NCI-H1105 treated with DMSO at 0.1 percent for 48 hours (cell line): ENCODE measurements around the gene TULP3.
"Not testable (repeated sequence)": the region's sequence is repeated elsewhere in the genome, so short reads cannot be mapped to it uniquely, and the experiment has no call there.

ENCODE experiments used
- DNase-seq: peaks from one replicate; lab custom pipeline; 2025; lab: John Stamatoyannopoulos, UW

Gene TULP3

GRCh38 chr12:2890388-2891239, at the start of gene TULP3:
Gene TULP3 (plus strand): TSS chr12:2890891. CDS start chr12:2890948, 57 bp downstream.
- DNase-seq = peak; percentile 98

DNA sequence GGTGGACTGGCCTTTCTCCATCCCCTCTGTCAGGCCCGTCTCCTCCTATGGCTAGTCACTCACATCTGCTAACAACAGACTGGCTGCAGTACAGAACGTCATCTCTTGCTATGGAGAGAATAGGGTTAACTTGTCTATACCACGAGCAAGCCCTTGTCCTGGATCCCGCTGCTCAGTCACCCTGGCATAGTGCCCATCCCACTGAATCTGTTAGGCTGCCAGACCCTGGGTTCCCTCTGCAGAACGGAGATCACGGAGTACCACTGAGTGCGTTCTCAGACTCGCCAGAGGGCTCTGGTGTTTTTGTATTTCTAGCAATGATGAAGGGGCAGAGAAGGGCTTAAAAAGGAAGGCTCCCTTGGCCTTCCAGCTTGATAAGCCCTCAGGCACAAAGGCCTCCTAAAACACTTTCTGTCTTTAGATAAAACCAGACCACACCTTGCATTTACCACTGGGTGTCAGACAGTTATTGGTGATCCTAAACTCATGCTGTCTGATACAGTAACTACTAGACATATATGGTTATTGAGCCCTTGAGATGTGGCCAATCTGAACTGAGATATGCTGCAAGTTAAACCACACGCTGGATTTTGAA, 49.5 kb upstream of the TULP3 start:
- no peak for DNase-seq

DNA sequence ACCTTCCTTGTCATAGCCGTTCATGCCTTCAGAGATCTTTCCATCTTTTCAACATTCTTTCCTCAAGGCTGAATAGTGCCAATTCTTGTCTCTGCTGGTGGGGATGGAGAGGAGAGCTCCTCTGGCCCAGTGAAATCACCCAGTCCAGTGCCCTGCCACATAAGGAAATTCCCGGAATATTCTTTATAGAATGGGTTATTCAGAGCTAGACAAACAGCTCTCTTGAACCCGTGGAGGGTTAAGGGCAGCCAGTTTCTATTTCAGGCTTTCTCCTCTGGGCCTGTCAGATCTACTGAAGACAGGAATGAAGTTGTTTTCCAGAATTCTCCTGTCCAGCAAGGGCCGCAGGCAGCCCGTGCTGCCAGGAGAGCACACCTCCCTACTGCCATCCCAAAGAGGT, 47.7 kb upstream of the TULP3 start:
- DNase-seq = no peak

GRCh38 chr12:2844786-2845185, 45.9 kb upstream of the TULP3 start:
- no peak for DNase-seq

DNA sequence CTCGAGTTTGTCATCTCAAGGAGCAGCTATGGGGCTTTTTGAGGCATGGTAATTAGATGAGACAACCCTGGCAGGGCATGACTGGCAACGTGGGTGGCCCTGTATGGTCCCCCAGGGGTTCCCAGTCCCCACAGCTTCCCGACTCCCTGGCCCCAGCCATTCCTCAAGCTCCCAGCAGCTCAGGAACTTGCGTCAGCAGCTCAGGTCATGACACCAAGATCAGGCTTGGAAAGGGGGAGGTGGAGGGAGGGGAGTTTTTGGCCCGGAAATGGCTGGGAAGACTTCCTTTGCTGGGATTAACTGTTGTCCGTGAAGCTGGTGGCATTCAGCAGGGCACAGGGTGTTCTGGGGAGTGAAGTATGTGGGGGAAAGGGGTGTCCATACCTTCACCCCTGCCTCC, 45.4 kb upstream of the TULP3 start:
- DNase-seq = no peak

- DNase-seq = no peak
Observed at GRCh38 chr12:2851931-2852330, 38.8 kb upstream of the TULP3 start.

- DNase-seq = peak; percentile 72
Observed at GRCh38 chr12:2853626-2854025, 37.1 kb upstream of the TULP3 start.

DNA sequence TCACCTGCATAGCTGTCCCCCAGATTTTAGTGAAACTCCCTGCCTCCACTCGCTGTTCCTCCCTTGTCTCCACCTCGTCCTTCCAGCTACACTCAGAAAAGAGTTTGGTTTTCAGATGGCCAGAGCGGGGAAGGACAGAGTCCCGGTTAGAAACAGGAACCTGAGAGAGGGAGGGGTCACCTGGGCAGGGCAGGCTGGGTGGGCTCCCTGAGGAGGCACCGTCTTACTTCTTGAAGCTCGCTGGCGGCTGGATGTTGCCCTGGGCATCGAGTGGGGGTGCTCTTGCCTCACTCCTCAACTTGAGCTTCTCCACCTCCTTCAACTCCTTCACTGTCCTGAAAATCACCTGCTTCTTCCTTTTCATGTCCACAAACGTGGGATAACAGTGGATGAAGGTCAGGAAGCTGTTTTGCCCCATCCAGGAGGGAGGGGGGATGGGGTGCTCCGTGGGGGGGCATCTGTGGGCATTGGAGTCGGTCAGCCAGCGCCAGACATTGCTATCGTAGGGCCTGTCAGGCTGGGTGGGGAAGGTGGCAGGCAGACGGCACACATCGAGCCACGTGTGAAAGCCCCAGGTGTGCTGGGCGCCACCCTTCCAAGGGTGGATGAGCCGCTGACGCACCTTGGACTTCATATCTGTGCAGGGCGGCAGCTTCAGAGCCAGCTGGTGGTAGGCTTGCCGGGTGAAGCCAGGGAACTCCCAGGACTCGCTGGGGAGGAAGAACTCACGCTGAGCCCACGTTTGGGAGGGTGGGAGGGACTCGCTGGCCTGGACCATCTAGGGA, 35.8 kb upstream of the TULP3 start:
- no peak for DNase-seq

DNA sequence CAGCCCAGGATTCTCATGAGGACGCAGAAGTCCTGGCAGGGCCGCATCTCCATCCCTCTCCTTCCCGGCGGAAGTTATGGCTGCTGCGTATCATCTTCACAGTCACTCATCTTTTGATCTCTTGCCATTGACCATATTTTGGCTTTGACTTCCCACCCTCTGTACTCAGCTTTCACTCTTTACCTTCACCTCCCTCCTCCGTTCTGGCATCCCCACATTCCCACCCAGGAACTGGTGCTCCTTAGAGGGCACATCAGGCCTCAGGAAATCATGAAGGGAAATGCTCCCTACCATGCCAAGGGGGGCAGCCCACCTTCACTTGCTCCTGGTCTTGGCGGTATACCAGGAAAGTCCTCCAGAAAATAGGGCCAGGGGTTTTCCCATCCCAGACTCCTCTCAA, 35.1 kb upstream of the TULP3 start:
- DNase-seq = no peak

- no peak for DNase-seq
Observed at GRCh38 chr12:2856051-2856450, 34.6 kb upstream of the TULP3 start.

DNA sequence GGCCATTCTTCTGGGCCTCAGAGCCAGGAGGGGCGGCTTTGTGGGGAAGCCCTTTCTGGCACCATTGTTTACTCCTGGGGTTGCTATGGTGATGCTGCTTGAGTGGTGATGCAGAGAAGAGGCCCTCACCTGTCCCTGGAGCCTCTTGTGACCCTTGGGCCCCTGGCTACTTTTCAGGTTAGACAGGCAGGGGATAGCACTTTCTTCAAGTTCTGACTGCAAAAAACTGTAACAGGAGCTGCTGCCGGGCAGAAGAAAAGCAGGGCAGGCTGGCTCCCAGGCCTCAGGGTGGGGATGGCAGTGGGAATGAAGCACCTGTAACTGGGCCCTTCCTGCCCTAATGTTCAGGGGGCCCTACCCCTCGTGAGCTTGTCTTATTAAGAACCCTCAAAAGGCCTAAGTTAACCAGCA, 33.7 kb upstream of the TULP3 start, which contains the start of gene TEX52:
Gene TEX52 (minus strand): TSS at position 19 of the 411 bp plus-strand sequence. CDS start 13 bp downstream, at position 6.
- peak; percentile 78 for DNase-seq

DNA sequence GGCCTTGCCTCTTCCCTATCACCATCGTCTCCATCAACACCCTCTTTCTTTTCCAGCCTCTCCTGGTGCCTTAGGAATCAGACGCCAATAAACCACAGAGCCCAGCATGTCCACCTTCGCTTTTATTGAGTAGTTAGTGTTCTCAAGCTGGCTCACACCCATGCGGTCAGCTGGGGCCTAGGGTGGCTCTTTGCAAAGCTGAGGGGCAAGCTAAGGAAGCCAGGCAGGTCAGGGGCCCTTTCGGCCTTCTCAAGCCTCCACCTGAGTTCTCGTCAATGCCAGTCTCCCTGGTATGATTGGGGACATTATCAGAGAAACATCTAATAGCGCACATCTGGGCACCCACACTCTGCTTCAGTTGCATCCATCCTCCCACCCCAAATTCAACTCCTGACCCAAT, 33.1 kb upstream of the TULP3 start:
- DNase-seq = no peak

DNA sequence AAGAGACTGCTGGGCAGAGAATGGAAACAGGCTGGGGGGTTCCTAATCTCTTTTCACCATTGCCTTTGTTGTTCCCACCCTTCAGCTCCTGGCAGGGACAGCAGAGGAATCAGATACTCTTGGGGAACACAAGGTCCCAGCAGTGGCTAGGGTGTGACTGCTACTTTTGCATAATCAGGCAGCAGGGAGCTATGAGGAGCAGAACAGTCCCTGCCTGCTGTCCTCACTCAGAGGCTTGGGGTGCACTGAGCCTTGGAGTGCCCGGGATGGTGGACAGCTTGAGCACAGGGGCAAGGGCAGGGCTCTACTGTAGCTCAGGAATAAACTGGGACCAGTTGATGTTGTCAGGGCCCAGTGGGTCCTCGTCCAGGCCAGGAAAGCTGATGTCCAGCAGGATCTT, 32.4 kb upstream of the TULP3 start:
- DNase-seq = no peak

- DNase-seq = no peak
Observed at GRCh38 chr12:2858944-2859421, 31.7 kb upstream of the TULP3 start.

DNA sequence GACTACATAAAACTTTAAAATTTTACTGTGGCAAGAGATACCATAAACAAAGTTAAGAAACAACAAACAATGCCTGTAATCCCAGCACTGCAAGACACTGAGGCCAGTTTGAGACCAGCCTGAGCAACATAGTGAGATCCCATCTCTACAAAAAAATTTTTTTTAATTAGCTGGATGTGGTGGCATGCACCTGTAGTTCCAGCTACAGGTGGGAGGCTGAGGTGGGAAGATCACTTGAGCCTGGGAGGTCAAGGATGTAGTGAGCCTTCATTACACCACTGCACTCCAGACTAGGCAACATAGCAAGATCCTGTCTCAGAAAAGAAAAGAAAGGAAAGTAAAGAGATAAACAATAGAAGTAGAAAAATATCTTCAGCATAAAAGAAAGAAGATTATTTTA, 30.5 kb upstream of the TULP3 start:
- DNase-seq = no peak

DNA sequence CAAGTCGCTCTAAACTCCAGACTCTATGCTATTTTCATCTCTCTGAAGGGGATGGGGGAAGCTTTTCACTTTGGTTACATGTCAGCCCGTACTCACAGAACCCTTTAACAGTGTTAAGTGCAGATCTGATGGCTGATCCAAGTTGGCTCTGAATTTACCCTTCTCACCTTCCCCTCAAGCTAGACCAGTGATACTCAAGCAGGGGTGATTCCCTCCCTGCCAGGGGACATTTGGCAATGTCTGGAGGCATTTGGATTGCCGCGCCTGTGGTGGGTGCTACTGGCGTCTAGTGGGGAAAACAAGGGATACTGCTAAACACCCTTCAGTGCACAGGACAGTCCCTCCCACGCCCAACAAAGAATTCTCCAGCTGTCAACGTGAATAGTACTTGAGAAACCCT, 27.8 kb upstream of the TULP3 start:
- DNase-seq = no peak

DNA sequence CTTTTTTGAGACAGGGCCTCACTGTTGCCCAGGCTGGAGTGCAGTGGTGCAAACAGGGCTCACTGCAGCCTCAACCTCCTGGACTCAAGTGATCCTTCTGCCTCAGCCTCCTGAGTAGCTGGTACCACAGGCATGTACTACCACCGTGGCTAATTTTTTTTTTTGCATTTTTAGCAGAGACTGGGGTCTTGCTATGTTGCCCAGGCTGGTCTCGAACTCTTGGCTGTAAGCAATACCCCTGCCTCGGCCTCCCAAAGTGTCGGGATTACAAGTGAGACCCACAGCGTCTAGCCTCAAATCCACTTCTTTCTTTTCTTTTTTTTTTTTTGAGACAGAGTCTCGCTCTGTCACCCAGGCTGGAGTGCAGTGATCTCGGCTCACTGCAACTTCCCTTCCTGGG, 27.3 kb upstream of the TULP3 start:
- not testable (repeated sequence) for DNase-seq

GRCh38 chr12:2864198-2864597, 26.5 kb upstream of the TULP3 start:
- DNase-seq = no peak

DNA sequence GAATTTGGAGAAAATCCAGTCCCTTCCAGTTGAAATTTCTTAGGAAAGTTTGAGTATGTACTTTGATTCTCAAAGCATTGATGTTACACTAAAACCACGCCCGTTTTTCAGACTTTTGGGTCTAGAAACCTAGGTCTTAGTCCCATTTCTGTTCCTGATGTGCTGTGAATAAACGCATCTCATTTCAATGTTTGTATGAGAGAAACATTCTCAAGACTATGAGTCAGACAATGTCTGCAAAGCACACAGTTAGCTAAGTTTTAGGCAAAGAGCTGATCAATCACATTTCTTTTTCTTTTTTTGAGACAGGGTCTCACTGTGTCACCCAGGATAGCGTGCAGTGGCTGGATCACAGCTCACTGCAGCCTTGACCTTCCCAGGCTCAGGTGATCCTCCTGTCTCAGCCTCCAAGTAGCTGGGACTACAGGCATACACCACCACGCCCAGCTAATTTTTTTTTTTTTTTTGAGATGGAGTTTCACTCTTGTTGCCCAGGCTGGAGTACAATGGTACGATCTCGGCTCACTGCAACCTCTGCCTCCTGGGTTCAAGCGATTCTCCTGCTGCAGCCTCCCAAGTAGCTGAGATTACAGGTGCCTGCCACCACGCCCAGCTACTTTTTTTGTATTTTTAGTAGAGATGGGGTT, 21.6 kb upstream of the TULP3 start:
- DNase-seq = not testable (repeated sequence)

DNA sequence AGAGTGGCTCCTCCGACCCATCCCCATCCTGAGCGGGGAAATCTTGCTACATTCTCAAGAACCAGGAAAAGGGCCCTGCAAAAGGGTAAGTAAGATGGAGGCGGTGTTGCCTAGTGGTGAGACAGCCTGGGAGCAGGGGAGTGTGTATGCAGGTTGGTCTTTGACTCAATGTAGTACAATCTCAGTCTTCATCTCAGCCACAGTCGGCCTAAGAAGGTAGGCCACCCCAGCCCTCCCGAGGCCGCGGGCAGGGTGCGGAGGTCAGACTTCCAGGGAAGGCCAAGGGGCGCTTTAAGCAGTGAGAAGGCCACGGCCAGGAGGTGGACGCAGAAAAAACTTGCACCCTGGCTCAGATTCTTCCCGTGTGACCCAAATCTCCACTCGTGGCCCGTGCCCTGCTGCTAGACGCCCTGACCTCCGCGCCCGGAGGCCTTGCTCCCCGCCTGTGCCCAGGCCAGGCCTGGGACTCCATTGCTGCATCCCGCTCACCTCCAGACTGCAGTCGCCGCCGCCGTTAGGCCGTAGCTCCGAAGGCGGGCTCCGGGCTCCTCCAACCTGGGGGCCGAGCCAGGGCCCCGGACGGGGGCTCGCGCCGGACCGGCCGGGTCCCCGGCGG, 14.2 kb upstream of the TULP3 start:
- peak; percentile 52 for DNase-seq
